T47D (cell line): ENCODE measurements around the gene PPP1R16B.
A peak's percentile ranks its signal among the peaks of the same experiment; 100 is the strongest.

Source experiments
- DNase-seq, 2 experiments: peaks; one replicate each; pipeline versions ENCODE4 v3.0.0 to v3.0.0-alpha.2; 2011 to 2012; ENCODE audit warnings: low read depth in 1 of 2, low spot score in 1 of 2
- JUND ChIP-seq: IDR thresholded peaks from 2 replicates; pipeline ENCODE4 v1.6.1; 2012; ENCODE audit warnings: low read depth
- in situ Hi-C: cut with HindIII; loops from 2 replicates; pipeline ENCODE4 v1.10.0; 2016; ENCODE audit warnings: low sequenced_read_pairs, low pct_unique_long_range_greater_than_20kb

Gene PPP1R16B

DNA sequence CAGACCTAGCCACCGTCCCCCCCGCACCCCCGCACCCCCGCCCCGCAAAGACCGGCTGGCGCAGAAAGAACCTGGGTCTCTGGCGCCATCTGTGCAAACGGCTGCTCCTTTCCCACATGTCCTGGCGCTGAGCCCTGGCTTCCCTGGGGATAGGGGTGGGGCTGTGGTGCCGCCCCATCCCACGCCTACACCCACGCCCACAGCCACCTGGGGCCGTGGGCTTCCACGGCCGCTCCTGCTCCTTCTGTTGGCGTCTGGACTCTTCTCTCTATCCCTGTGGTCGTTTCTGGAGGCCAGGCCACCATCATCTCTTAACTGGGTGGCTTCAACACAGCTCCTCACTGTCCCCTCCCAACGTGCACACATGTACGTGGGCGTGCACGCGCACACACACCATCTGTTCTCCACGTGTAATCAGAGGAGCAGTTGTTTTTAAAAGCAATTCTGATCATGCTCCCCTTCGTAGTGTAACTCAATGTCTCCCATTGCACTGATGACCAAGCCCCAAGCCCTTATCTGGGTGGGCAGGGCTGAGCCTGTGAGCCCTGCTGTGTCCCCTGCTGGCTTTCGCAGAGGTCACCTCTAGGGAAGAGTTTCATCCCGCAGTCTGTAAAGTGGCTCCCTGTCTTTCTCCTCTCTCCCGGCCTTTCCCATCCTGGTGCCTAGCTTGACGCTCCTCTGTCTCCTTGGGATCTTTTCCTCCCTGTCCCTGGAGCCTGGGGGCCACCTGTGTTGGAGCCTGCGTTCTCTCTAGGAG is 88.8 kb downstream of the PPP1R16B start:
- no peak for TF ChIP-seq JUND
- in situ Hi-C loops = no loop called here
- DNase-seq = no peak

DNA sequence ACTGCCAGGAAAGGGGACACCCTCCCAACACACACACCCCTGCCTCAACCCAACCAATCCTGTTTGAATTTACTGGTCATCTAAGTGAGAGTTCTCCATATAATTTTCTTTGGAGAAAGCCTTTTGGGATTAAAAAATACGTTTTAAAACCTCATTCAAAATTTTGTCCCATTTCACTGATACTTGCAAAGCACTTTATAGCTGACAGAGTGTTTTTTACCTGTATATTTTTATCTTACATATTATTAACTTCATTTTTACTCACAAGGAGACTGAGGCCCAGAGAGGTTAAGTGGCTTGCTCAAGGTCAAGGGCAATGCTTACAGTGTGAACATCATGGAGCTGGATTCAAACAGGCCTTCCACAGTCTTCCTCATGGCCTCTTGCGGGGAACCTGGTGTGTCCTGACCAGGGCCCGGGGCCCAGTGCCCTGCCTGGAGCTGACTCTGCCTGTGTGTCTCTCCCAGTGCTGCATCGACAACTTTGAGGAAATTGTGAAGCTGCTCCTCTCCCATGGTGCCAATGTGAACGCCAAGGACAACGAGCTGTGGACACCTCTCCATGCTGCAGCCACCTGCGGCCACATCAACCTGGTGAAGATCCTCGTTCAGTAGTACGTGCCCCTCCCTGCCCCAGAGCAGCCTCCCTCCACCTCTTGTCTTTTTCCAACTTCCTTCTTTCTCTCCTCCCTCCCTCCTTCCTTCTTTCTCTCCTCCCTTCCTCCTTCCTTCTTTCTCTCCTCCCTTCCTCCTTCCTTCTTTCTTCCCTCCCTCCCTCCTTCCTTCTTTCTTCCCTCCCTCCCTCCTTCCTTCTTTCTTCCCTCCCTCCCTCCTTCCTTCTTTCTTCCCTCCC is 89.8 kb downstream of the PPP1R16B start:
- no peak for TF ChIP-seq JUND
- DNase-seq = no peak
- in situ Hi-C loops = no loop called here

DNA sequence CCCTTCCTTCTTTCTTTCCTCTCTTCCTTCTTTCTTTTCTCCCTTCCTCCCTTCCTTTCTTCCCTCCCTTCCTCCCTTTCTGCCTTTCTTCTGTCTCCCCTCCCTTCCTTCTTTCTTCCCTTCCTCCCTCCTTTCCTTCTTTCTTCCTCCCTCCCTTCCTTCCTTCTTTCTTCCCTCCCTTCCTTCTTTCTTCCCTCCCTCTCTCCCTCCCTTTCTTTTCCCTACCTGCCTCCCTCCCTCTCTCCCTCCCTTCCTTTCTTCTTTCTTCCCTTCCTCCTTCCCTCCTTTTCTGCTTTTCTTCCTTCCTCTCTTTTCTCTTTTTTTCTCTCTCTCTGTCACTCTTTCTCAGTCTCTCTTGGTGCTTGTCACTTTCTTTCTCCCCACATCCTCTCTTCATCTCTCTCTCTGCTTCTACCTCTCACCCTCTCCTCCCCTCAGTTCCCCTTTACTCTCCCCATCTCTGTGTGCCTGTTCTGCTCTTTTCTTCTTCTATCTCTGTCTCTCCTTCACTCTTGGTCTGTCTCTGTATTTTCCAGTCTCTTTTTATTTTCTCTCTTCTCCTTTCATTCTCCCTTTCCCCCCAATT is 90.6 kb downstream of the PPP1R16B start:
- in situ Hi-C loops = no loop called here
- DNase-seq = no peak
- no peak for TF ChIP-seq JUND

DNA sequence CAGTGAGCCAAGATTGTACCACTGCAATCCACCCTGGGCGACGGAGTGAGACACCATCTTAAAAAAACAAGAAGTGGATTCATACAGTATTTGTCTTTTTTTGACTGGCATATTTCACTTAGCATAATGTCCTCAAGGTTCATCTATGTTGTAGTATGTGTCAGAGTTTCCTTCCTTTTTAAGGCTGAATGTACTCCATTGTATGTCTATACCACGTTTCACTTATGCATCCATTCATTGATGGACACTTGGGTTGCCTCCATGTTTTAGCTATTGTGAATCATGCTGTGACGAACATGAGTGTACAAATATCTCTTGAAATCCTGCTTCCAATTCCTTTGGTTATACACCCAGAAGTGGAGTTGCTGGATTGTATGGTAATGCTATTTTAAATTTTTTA is 91.8 kb downstream of the PPP1R16B start:
- no peak for TF ChIP-seq JUND
- DNase-seq = no peak
- in situ Hi-C loops = no loop called here

DNA sequence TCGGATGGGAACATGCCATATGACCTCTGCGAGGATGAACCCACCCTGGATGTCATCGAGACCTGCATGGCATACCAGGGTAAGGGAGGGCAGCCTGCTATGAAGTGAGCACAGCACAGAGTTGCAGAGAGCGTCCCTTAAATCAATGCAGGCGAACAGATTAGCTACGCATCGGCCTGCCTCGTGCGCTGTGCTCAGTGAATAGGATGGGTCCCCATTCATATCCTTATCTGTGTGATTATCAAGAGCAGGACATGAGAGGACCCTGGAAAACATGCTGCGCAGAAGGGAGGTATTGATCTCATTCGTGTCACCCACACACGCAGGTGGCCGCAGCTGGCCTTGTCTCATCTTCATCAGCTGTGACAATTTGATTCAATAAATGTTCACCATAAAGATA is 95.1 kb downstream of the PPP1R16B start:
- TF ChIP-seq JUND = no peak
- in situ Hi-C loops = no loop called here
- DNase-seq = no peak

DNA sequence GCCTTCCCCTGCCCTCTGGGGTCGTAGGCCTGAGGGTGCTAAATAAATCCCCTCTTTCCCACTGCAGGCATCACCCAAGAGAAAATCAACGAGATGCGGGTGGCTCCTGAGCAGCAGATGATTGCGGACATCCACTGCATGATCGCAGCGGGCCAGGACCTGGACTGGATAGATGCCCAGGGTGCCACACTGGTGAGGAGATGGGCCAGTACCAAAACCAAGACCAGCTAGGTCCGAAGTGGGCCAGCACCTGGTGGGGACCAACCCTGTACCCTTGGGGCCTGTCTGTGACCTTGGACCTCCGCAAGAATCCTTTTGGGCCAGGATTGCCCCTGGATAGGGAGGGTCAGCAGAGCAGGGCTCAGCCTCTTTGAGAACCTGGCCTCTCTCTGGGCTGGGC is 97.1 kb downstream of the PPP1R16B start:
- no peak for TF ChIP-seq JUND
- no peak for DNase-seq
- in situ Hi-C loops = no loop called here

DNA sequence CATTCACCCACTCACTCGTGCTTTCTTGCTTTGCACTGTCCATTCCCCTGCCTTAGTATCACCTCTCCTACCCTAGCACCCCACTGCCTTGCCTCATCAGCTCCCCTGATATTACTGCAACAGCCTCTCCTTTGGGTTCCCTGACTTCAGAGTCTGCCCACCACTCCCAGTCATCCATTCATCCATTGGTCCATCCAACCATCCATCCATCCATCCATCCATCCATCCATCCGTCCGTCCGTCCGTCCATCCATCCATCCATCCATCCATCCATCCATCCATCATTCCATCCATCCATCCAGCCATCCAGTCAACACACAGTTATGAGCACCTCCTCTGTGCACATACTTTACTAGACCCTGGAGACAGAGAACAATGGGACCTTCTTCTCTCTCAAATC is 97.8 kb downstream of the PPP1R16B start:
- in situ Hi-C loops = no loop called here
- no peak for DNase-seq
- no peak for TF ChIP-seq JUND

DNA sequence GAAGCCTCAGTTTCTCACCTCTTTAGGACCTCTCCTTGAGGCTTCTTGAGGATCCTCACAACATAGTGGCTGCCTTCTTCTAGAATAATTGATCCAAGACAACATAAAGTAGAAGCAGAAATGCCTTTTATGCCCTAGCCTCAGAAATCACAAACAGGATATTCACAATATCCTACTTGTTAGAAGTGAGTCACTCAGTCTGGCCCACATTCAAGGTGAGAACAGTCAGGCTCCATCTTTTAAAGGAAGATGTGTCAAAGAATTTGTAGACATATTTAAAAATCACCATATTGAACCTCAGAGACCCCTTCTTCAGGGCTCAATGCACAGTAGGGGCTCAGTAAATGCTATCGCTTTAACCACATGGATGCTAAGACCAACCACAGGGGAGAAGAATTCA is 99.9 kb downstream of the PPP1R16B start:
- TF ChIP-seq JUND = no peak
- no peak for DNase-seq
- in situ Hi-C loops = no loop called here

DNA sequence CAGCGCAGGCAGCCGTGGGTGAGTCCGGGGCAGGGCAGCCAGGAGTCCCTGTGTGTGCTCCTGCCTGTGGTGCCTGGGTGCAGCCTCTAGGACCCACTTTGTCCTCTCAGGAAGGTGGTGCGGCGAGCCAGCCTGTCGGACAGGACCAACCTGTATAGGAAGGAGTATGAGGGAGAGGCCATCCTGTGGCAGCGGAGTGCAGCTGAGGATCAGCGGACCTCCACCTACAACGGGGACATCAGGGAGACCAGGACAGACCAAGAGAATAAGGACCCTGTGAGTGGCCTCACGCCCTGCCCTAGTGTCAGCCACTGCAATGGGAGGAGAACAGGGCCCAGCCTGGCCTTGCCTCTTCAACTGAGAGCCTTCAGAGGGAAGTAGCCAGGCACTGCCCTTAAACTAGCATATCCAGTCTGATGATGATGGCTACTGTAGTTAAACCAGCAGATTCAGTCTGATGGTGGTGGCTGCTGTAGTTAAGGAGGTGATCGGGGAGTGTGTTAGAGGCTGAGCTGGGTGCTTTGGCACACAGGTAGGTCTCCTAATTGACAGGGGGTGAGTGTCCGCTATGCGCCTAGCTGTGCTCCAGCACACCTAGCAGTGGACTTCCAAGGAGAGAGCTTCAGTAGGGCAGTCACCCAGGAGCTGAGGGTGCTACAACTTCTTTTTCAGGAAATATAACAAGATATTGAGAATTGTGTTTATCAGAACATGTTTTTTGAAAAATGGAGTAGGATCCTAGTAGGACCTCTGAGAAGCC is 102.6 kb downstream of the PPP1R16B start:
- in situ Hi-C loops = no loop called here
- no peak for TF ChIP-seq JUND
- DNase-seq = peak in 1 of 2 experiments; percentile 41

DNA sequence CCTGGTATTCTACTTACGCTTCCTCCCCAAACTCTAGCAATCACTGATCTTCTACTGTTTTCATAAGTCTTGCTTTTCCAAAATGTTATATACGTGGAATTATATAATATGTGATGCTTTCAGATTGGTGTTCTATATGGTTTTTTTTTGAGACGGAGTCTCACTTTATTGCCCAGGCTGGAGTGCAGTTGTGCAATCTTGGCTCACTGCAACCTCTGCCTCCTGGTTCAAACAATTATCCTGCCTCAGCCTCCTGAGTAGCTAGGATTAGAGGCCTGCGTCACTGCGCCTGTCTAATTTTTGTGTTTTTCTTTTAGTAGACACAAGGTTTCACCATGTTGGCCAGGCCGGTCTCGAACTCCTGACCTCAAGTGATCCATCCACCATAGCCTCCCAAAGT is 109.9 kb downstream of the PPP1R16B start:
- no peak for DNase-seq
- TF ChIP-seq JUND = no peak
- in situ Hi-C loops = no loop called here

DNA sequence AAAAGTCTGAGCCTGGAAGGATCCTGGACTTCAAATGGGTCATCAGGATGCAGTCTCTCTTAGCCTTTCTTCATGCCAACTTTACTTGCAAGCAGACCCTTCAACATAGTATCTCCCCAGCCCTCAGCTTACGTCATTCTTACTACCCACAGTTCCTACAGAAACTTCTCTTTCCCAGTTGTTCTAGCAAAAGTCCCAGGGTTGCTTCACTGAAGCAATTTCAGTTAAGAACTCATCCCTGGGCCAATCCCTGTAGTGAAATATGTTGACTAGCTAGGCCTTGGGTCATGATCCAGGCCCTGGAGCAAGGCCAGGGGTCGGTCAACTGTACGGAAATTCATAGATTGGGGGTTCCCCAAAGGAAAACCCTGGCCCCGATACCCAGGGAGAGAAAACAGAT is 112.2 kb downstream of the PPP1R16B start:
- no peak for TF ChIP-seq JUND
- in situ Hi-C loops = no loop called here
- no peak for DNase-seq

DNA sequence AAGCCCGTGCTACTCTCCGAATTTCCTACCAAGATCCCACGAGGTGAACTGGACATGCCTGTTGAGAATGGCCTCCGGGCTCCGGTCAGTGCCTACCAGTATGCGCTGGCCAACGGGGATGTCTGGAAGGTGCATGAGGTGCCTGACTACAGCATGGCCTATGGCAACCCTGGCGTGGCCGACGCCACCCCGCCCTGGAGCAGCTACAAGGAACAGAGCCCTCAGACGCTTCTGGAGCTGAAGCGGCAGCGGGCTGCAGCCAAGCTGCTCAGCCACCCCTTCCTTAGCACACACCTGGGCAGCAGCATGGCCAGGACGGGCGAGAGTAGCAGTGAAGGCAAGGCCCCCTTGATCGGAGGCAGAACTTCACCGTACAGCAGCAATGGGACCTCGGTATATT is 112.7 kb downstream of the PPP1R16B start:
- in situ Hi-C loops = no loop called here
- DNase-seq = no peak
- TF ChIP-seq JUND = no peak
